Peyer's patch (tissue), 4 donors: ENCODE measurements around the gene PHYH. TPM values are rescaled to one million over a fixed set of nuclear protein-coding genes. Genes with fewer than 3 reads are reported as not detected.

Experiments
- DNase-seq, 3 donors: peaks; one replicate each; pipeline ENCODE4 v3.0.0-alpha.2; 2017 to 2019
- H3K27ac ChIP-seq, 4 donors: fragments of 200-600 bp; sonication (generic); one replicate each; pipeline ENCODE4 v1.5.1; 2016 to 2019
- H3K27me3 ChIP-seq, 2 donors: fragments of 200-600 bp; sonication (generic); one replicate each; pipeline ENCODE4 v1.5.1; 2019
- H3K36me3 ChIP-seq, 3 donors: fragments of 200-600 bp; sonication (generic); one replicate each; pipeline ENCODE4 v1.5.1; 2016 to 2019
- H3K4me1 ChIP-seq, 4 donors: fragments of 200-600 bp; sonication (generic); one replicate each; pipeline ENCODE4 v1.5.1; 2016 to 2019
- H3K4me3 ChIP-seq, 4 donors: fragments of 200-600 bp; sonication (generic); 1 replicate in 3 of 4; 2 replicates in 1 of 4; pipeline ENCODE4 v1.5.1; 2016 to 2019; ENCODE audit warnings: mild to moderate bottlenecking in 1 of 4
- H3K9me3 ChIP-seq, 4 donors: fragments of 200-600 bp; sonication (generic); one replicate each; pipeline ENCODE4 v1.5.1; 2016 to 2019; ENCODE audit warnings: mild to moderate bottlenecking in 1 of 4
- POLR2A ChIP-seq, 2 donors: fragments of 450-650 bp; IDR thresholded peaks; one replicate each; pipeline ENCODE4 v1.5.1; 2017; ENCODE audit warnings: antibody characterized with exemption in 2 of 2, mild to moderate bottlenecking in 2 of 2, moderate library complexity in 2 of 2
- total RNA-seq, 4 donors: library from RNA; depleted of rRNA; stranded (reverse); fragments of >200 nt; gene quantifications; one replicate each; pipeline ENCODE4 v1.1.0, GENCODE V29; 2016
- TF ChIP-seq, protein P1 (sequence below), 6 experiments: fragments of 450-650 bp in 4 of 6; fragments of 200-600 bp in 2 of 6; sonication (generic) in 1 of 6; IDR thresholded peaks; one replicate each; pipeline ENCODE4 v1.5.1; 2017 to 2019; ENCODE audit warnings: antibody characterized with exemption in 6 of 6, mild to moderate bottlenecking in 3 of 6, moderate library complexity in 1 of 6

Gene PHYH
- total RNA-seq, 4 donors from 2014 or later, result 24.8 to 47.5 (median 37.7) TPM

DNA sequence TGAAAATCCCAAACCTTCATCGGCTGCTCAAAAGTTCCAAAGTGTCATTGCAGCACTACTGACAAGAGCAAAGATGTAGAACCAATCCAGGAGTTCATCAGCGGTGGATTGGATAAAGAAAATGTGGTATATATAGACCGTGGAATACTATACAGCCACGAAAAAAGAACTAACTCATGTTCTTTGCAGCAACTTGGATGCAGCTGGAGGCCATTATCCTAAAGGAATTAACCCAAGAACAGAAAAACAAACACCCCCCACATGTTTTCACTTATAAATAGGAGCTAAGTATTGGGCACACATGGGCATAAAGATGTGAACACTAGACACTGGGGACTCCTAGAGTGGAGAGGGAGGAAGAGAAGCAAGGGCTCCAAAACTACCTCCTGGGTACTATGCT is 31.6 kb downstream of the PHYH start:
- Histone ChIP-seq H3K27ac (no peak overlapping the region), H3K4me3 (no peak overlapping the region), H3K27me3 (no peaks in the 10 kb centered on the region), H3K4me1 (peaks cover 0 to 16% (median 0%) of the 10 kb centered on the region in 4 donors), H3K9me3 (no peaks in the 10 kb centered on the region), H3K36me3 (no peaks in the 10 kb centered on the region)
- DNase-seq, result no peak
- TF ChIP-seq, protein P1, sequence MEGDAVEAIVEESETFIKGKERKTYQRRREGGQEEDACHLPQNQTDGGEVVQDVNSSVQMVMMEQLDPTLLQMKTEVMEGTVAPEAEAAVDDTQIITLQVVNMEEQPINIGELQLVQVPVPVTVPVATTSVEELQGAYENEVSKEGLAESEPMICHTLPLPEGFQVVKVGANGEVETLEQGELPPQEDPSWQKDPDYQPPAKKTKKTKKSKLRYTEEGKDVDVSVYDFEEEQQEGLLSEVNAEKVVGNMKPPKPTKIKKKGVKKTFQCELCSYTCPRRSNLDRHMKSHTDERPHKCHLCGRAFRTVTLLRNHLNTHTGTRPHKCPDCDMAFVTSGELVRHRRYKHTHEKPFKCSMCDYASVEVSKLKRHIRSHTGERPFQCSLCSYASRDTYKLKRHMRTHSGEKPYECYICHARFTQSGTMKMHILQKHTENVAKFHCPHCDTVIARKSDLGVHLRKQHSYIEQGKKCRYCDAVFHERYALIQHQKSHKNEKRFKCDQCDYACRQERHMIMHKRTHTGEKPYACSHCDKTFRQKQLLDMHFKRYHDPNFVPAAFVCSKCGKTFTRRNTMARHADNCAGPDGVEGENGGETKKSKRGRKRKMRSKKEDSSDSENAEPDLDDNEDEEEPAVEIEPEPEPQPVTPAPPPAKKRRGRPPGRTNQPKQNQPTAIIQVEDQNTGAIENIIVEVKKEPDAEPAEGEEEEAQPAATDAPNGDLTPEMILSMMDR (IDR thresholded peaks at IDR 0.05), result no peak
- TF ChIP-seq POLR2A (IDR thresholded peaks at IDR 0.05), result no peak

DNA sequence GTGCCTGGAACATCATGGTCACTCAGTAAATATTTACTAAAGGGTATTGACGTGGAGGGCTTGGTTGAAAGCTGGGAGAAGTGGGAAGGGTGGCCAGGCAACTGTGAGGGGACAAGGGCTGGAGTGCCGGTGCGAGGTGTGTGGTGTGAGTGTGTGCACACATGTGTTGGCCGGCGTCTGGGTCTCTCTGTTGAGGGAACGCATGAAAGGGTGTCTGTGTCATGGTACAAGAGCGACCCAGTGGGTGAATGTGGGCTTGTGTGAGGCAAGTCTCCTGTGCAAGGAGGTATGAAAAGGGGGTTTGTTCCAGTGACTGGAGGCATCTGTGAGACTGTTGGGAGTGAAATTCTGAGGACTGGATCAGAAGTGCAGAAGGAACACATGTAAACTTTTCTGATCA is 36.3 kb downstream of the PHYH start:
- no peak for DNase-seq
- Histone ChIP-seq H3K36me3 (no peaks in the 10 kb centered on the region), H3K4me3 (no peak overlapping the region), H3K4me1 (no peaks in the 10 kb centered on the region), H3K9me3 (no peaks in the 10 kb centered on the region), H3K27ac (no peak overlapping the region), H3K27me3 (no peaks in the 10 kb centered on the region)
- TF ChIP-seq, protein P1 (IDR thresholded peaks at IDR 0.05), result no peak
- TF ChIP-seq POLR2A (IDR thresholded peaks at IDR 0.05), result no peak

DNA sequence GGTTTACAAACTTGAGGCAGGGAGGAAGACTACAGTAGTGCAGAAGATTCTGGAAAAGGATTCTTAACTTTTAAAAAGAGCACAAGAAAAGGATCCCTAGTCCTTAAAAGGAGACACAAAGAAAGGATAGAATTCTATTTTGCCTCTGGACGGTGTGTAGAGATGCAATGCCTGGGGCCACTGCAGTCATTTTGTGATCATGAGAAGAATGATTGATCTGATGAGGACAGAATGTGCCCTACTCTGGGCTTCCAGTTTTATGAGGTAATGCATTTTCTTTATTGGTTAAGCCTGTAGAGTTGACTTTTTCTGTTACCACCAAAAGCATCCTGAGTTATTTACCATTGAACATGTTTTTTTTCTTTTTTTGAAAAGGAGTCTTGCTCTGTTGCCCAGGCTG is 37.4 kb downstream of the PHYH start:
- Histone ChIP-seq H3K4me3 (no peak overlapping the region), H3K27me3 (no peaks in the 10 kb centered on the region), H3K9me3 (no peaks in the 10 kb centered on the region), H3K27ac (no peak overlapping the region), H3K4me1 (no peaks in the 10 kb centered on the region), H3K36me3 (no peaks in the 10 kb centered on the region)
- no peak for TF ChIP-seq POLR2A (IDR thresholded peaks at IDR 0.05)
- TF ChIP-seq, protein P1 (IDR thresholded peaks at IDR 0.05), result no peak
- no peak for DNase-seq

DNA sequence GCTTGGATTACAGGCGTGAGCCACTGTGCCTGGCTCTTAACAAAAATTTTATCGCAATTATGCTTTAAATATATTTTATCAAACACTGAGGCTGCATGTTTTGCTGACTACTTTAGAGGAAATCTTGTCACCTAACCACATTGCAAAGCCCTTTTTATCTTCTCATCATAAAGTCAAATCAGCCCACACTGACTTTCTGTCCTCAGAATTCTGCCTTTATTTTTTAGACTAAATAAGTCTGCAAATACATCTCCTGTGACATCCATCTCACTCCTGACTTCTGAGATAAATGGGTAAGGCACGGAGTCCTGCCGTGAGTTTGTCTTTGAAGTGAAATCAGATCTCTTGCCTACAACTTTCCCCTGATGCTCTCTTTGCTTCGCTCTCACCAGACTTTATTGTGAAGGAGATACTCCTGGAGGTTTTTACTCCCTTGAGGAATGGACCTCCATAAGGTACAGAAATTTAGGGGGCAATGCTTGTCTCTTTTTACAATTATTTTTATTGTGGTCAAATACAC is 42.2 kb downstream of the PHYH start:
- DNase-seq, result no peak
- H3K27ac ChIP-seq, result no peak overlapping the region
- no peak for TF ChIP-seq POLR2A (IDR thresholded peaks at IDR 0.05)
- TF ChIP-seq, protein P1 (IDR thresholded peaks at IDR 0.05), result no peak
- H3K9me3 ChIP-seq, result no peaks in the 10 kb centered on the region
- no peaks in the 10 kb centered on the region for H3K27me3 ChIP-seq
- no peak overlapping the region for H3K4me3 ChIP-seq
- H3K36me3 ChIP-seq, result no peaks in the 10 kb centered on the region
- H3K4me1 ChIP-seq, result no peaks in the 10 kb centered on the region

DNA sequence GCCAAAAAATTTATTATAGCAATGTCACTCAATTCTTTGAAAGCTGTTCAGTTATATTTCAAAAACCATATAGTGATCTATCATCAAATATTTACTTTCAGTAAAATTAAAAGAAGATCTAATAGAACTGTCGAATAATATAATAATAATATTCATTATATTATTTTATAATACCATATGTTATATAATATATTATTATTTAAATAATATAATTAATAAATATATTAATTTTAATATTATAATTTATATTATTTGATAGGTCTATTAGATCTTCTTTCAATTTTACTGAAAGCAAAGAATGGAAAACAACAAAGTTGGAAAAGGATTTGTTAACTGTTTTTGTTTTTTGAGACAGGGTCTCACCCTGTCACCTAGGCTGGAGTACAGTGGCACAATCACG is 43.2 kb downstream of the PHYH start:
- no peaks in the 10 kb centered on the region for H3K27me3 ChIP-seq
- H3K36me3 ChIP-seq, result no peaks in the 10 kb centered on the region
- no peak overlapping the region for H3K27ac ChIP-seq
- H3K9me3 ChIP-seq, result no peaks in the 10 kb centered on the region
- TF ChIP-seq, protein P1 (IDR thresholded peaks at IDR 0.05), result no peak
- TF ChIP-seq POLR2A (IDR thresholded peaks at IDR 0.05), result no peak
- no peak for DNase-seq
- H3K4me1 ChIP-seq, result no peaks in the 10 kb centered on the region
- no peak overlapping the region for H3K4me3 ChIP-seq

DNA sequence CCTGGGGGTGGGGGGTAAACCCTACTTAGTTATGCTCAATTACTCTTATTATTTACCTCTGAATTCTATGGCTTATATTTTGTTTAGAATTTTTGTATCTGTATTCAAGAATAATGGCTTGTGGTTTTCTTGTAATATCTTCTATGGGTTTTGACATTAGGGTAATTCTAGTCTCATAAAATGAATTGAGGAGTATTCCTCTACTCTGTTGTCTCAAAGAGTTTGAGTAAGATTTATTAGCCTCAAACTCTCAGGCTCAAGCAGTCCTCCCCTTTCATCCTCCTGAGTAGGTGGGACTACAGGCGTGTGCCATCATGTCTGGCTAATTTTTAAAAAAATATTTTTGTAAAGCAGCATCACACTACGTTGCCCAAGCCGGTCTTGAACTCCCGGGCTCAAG is 46.1 kb downstream of the PHYH start:
- no peak for TF ChIP-seq POLR2A (IDR thresholded peaks at IDR 0.05)
- TF ChIP-seq, protein P1 (IDR thresholded peaks at IDR 0.05), result no peak
- no peak for DNase-seq
- no peak overlapping the region for H3K4me3 ChIP-seq

More for the DNA sequence above, 46.1 kb downstream of the PHYH start:
- Histone ChIP-seq H3K27ac (no peak overlapping the region), H3K4me1 (no peaks in the 10 kb centered on the region), H3K9me3 (no peaks in the 10 kb centered on the region), H3K36me3 (no peaks in the 10 kb centered on the region), H3K27me3 (no peaks in the 10 kb centered on the region)
